ENCODE data around the gene COL23A1. TPM values are rescaled to one million over a fixed set of nuclear protein-coding genes. Genes with fewer than 3 reads are reported as not detected.
A peak's percentile ranks its signal among the peaks of the same experiment; 100 is the strongest.

COL23A1 gene
- total RNA-seq, 1 experiment from 2014 or later, result 15.0 TPM

GRCh38 chr5:178396796-178397720, 193.1 kb downstream of the COL23A1 start:
- no peak overlapping the region for H3K4me3 Mint-ChIP-seq
- DNase-seq (ENCODE audit: low spot score), result peak; percentile 44
- no peaks in the 10 kb centered on the region for H3K36me3 Mint-ChIP-seq
- H3K4me1 Mint-ChIP-seq, result peaks cover 34% of the 10 kb centered on the region
- TF ChIP-seq PRRX2 (CRISPR knock-in tag; IDR thresholded peaks at IDR 0.05) (no peak), ZNF121 (CRISPR knock-in tag; IDR thresholded peaks at IDR 0.05) (0 out of 2 replicates have a peak, but pooled peaks have one; percentile 4)
- no peaks in the 10 kb centered on the region for H3K27me3 Mint-ChIP-seq (ENCODE audit: low read depth)
- POLR2A ChIA-PET, result no interaction called here
- no peak overlapping the region for H3K27ac Mint-ChIP-seq
- peaks cover 8% of the 10 kb centered on the region for H3K9me3 Mint-ChIP-seq
- peak; percentile 69 for ATAC-seq
- CTCF ChIA-PET, result interaction anchor here (1.2 to 1.6 kb wide), 4 partner anchors 9 to 193 kb away, joined by 3 to 4 read pairs (median 4); partner anchors contain the start of gene COL23A1

DNA sequence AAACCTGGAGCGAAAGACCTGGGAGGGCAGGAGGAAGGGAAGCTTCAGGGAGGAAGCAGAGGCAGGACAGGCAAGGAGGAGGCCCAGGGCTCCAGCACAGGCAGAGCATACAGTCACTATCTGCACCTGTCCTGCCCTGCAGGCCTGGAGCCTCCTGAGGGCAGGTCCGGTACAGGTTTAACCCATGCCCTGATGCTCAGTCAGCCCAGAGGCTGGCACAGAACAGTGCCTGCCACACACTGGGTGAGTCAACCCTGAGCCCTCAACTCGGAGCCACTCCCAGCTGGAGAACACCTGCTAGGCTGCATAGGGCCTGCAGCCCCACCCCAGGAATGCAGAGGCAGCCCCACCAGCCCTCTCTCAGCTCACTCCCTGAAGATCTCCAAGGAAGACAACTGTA, 196.1 kb downstream of the COL23A1 start:
- ChIA-PET CTCF (interaction anchor here (1.3 to 1.8 kb wide), 2 partner anchors 67 to 87 kb away, joined by 3 to 6 read pairs; no protein-coding TSS in a partner anchor), POLR2A (no interaction called here)
- no peaks in the 10 kb centered on the region for H3K36me3 Mint-ChIP-seq
- no peak overlapping the region for H3K27ac Mint-ChIP-seq
- ATAC-seq (no peak), DNase-seq (ENCODE audit: low spot score) (no peak)
- no peaks in the 10 kb centered on the region for H3K9me3 Mint-ChIP-seq
- peaks cover 29% of the 10 kb centered on the region for H3K4me1 Mint-ChIP-seq
- no peaks in the 10 kb centered on the region for H3K27me3 Mint-ChIP-seq (ENCODE audit: low read depth)
- no peak overlapping the region for H3K4me3 Mint-ChIP-seq
- TF ChIP-seq SP1 (CRISPR knock-in tag; conservative IDR thresholded peaks at IDR 0.05) (no peak), ZNF281 (CRISPR knock-in tag; IDR thresholded peaks at IDR 0.05) (no peak), E2F1 (CRISPR knock-in tag; IDR thresholded peaks at IDR 0.05) (no peak), NFATC4 (CRISPR knock-in tag; IDR thresholded peaks at IDR 0.05) (no peak), EMX1 (CRISPR knock-in tag; IDR thresholded peaks at IDR 0.05) (no peak), GRHL2 (CRISPR knock-in tag; IDR thresholded peaks at IDR 0.05; ENCODE audit: insufficient replicate concordance, severe bottlenecking) (no peak), ZNF219 (CRISPR knock-in tag; IDR thresholded peaks at IDR 0.05; ENCODE audit: borderline replicate concordance) (no peak), ZNF232 (CRISPR knock-in tag; IDR thresholded peaks at IDR 0.05) (no peak), ERG (CRISPR knock-in tag; IDR thresholded peaks at IDR 0.05) (no peak), AFF4 (CRISPR knock-in tag; IDR thresholded peaks at IDR 0.05; ENCODE audit: borderline replicate concordance) (no peak), GABPB1 (CRISPR knock-in tag; IDR thresholded peaks at IDR 0.05) (no peak), ZNF512 (CRISPR knock-in tag; IDR thresholded peaks at IDR 0.05; ENCODE audit: borderline replicate concordance) (no peak), RORB (CRISPR knock-in tag; IDR thresholded peaks at IDR 0.05) (no peak)
- TF ChIP-seq, protein P1, sequence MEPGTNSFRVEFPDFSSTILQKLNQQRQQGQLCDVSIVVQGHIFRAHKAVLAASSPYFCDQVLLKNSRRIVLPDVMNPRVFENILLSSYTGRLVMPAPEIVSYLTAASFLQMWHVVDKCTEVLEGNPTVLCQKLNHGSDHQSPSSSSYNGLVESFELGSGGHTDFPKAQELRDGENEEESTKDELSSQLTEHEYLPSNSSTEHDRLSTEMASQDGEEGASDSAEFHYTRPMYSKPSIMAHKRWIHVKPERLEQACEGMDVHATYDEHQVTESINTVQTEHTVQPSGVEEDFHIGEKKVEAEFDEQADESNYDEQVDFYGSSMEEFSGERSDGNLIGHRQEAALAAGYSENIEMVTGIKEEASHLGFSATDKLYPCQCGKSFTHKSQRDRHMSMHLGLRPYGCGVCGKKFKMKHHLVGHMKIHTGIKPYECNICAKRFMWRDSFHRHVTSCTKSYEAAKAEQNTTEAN (CRISPR knock-in tag; IDR thresholded peaks at IDR 0.05), result no peak
- TF ChIP-seq, protein P2, sequence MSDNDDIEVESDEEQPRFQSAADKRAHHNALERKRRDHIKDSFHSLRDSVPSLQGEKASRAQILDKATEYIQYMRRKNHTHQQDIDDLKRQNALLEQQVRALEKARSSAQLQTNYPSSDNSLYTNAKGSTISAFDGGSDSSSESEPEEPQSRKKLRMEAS (CRISPR knock-in tag; IDR thresholded peaks at IDR 0.05), result no peak
- TF ChIP-seq, protein P3, sequence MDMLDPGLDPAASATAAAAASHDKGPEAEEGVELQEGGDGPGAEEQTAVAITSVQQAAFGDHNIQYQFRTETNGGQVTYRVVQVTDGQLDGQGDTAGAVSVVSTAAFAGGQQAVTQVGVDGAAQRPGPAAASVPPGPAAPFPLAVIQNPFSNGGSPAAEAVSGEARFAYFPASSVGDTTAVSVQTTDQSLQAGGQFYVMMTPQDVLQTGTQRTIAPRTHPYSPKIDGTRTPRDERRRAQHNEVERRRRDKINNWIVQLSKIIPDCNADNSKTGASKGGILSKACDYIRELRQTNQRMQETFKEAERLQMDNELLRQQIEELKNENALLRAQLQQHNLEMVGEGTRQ (CRISPR knock-in tag; IDR thresholded peaks at IDR 0.05), result no peak
